ENCODE results near the gene PRXL2B. TPM values are rescaled to one million over a fixed set of nuclear protein-coding genes. Genes with fewer than 3 reads are reported as not detected.

The PRXL2B gene
- total and polyA plus RNA-seq, 10 of the 15 experiments (the other 5 are each of a cell fraction or from before 2014, with no cell fraction given): 0.44 to 5.6 (median 4.0) TPM

GRCh38 chr1:2546515-2547209 lies 39.9 kb upstream of the PRXL2B start (continued):
- no peak for TF ChIP-seq SKIL (IDR thresholded peaks at IDR 0.05; ENCODE audit: low read depth, poor library complexity, severe bottlenecking)
- no peak for TF ChIP-seq RELA (IDR thresholded peaks at IDR 0.05; ENCODE audit: borderline replicate concordance, partially characterized antibody)
- no peak for TF ChIP-seq MEF2A (IDR thresholded peaks at IDR 0.05; ENCODE audit: insufficient read depth, low read depth, low read length)
- TF ChIP-seq E2F8 (IDR thresholded peaks at IDR 0.05; ENCODE audit: low read depth, partially characterized antibody): no peak
- TF ChIP-seq MTA2 (IDR thresholded peaks at IDR 0.05; ENCODE audit: low read depth): no peak
- no peak for TF ChIP-seq ZNF622 (IDR thresholded peaks at IDR 0.05)
- no peak for TF ChIP-seq CHD4 (IDR thresholded peaks at IDR 0.05)
- TF ChIP-seq NR2C1 (IDR thresholded peaks at IDR 0.05): no peak
- TF ChIP-seq, protein P1, sequence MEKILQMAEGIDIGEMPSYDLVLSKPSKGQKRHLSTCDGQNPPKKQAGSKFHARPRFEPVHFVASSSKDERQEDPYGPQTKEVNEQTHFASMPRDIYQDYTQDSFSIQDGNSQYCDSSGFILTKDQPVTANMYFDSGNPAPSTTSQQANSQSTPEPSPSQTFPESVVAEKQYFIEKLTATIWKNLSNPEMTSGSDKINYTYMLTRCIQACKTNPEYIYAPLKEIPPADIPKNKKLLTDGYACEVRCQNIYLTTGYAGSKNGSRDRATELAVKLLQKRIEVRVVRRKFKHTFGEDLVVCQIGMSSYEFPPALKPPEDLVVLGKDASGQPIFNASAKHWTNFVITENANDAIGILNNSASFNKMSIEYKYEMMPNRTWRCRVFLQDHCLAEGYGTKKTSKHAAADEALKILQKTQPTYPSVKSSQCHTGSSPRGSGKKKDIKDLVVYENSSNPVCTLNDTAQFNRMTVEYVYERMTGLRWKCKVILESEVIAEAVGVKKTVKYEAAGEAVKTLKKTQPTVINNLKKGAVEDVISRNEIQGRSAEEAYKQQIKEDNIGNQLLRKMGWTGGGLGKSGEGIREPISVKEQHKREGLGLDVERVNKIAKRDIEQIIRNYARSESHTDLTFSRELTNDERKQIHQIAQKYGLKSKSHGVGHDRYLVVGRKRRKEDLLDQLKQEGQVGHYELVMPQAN (conservative IDR thresholded peaks at IDR 0.05): peak; percentile 49; the same call in 1 of the 2 replicates
- TF ChIP-seq YY1 (IDR thresholded peaks at IDR 0.05; ENCODE audit: low read depth, low read length): no peak
- no peak for TF ChIP-seq SREBF2 (IDR thresholded peaks at IDR 0.05; ENCODE audit: low read length)
- peak; percentile 24 to 60; a peak in 1 of 4 replicates for TF ChIP-seq IKZF2 (IDR thresholded peaks at IDR 0.05)
- TF ChIP-seq, protein P2, sequence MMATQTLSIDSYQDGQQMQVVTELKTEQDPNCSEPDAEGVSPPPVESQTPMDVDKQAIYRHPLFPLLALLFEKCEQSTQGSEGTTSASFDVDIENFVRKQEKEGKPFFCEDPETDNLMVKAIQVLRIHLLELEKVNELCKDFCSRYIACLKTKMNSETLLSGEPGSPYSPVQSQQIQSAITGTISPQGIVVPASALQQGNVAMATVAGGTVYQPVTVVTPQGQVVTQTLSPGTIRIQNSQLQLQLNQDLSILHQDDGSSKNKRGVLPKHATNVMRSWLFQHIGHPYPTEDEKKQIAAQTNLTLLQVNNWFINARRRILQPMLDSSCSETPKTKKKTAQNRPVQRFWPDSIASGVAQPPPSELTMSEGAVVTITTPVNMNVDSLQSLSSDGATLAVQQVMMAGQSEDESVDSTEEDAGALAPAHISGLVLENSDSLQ (IDR thresholded peaks at IDR 0.05): no peak
- no peak for TF ChIP-seq HSF1 (IDR thresholded peaks at IDR 0.05; ENCODE audit: low read depth, low read length)
- TF ChIP-seq LARP7 (IDR thresholded peaks at IDR 0.05): peak; percentile 62
- TF ChIP-seq, protein P3, sequence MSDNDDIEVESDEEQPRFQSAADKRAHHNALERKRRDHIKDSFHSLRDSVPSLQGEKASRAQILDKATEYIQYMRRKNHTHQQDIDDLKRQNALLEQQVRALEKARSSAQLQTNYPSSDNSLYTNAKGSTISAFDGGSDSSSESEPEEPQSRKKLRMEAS (IDR thresholded peaks at IDR 0.05; ENCODE audit: low read depth, low read length): 0 out of 2 replicates have a peak, but pooled peaks have one; percentile 44
- TF ChIP-seq CREM (IDR thresholded peaks at IDR 0.05; ENCODE audit: low read depth): no peak
- TF ChIP-seq POLR2A (IDR thresholded peaks at IDR 0.05; ENCODE audit: low read depth, low read length): peak; percentile 3; the same call in 1 of the 2 replicates
- no peak for TF ChIP-seq MTA3 (IDR thresholded peaks at IDR 0.05; ENCODE audit: borderline replicate concordance, low read length)
- no peak for TF ChIP-seq TCF7 (IDR thresholded peaks at IDR 0.05; ENCODE audit: borderline replicate concordance)
- no peak for TF ChIP-seq HDAC2 (IDR thresholded peaks at IDR 0.05)

Data from GM12878 (cell line).